ENCODE results near the gene SPIN2B. TPM values are rescaled to one million over a fixed set of nuclear protein-coding genes. Genes with fewer than 3 reads are reported as not detected.
"Not testable (repeated sequence)": the region's sequence is repeated elsewhere in the genome, so short reads cannot be mapped to it uniquely, and the experiment has no call there.

SPIN2B gene
- 11.2 TPM for polyA plus RNA-seq (2013, experiment 1 of 2)
- 12.6 TPM for polyA plus RNA-seq (2013, experiment 2 of 2)

DNA sequence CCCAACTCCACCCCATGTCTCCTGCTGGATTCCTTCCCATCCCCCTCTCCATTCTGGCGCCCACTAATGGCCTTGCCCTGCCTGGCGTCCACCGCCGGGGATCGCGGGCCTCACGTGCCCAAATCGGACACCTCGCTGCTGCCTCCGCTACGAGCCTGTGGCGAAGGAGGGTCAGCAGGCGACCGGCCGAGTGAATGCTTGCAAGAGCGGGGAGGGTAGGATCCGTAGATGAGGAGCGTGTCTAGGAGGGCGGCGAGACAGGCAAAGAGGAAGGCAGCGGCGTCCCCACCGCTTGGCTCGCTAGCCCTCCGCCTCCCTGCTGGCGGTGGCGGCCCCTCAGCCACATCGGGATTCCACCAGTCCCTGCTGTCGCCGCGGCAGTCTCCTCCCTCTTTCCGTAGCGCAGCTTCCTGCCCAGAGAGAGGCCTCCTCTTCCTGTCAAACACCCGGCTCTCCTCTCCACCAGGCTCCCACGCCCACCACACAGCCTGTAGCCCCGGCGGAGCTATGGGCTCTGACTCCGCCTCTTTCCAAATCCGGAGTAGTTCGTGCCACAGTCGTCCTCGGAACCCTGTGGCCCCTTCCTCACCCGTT lies at the start of gene SPIN2B:
Gene SPIN2B (minus strand): TSS at position 387 of the 594 bp plus-strand sequence.
- H2AK5ac ChIP-seq (ENCODE audit: low read depth, low read length): no peak within 1 kb of the TSS
- H3K18ac ChIP-seq (ENCODE audit: low read length): peak within 1 kb of the TSS; percentile 92
- no peak within 1 kb of the TSS for H2BK120ac ChIP-seq (ENCODE audit: low read depth, low read length)
- no peaks in the 10 kb centered on the region for H3K9me3 ChIP-seq (replicated peaks in 1 of 2; ENCODE audit: control insufficient read depth in 2 of 2, insufficient read depth in 1 of 2, low read depth in 1 of 2, low read length in 2 of 2)
- DNase-seq (ENCODE audit: low spot score): peak; percentile 70
- no peak within 1 kb of the TSS for H2BK15ac ChIP-seq (ENCODE audit: low read length)
- H2BK12ac ChIP-seq (ENCODE audit: low read length): no peak within 1 kb of the TSS
- peak within 1 kb of the TSS; percentile 76 to 94 for H3K4me3 ChIP-seq (ENCODE audit: low read length in 2 of 2)
- no peak within 1 kb of the TSS for H3K4ac ChIP-seq (ENCODE audit: low read length)
- peak within 1 kb of the TSS; percentile 48 for H3K4me2 ChIP-seq (ENCODE audit: insufficient read depth, low read length, poor library complexity, severe bottlenecking)
- no peak within 1 kb of the TSS for H2BK5ac ChIP-seq (ENCODE audit: low read length)
- peak within 1 kb of the TSS; percentile 95 for H2AFZ ChIP-seq (ENCODE audit: low read length)
- H3K36me3 ChIP-seq (replicated peaks in 1 of 2; ENCODE audit: control insufficient read depth in 2 of 2, insufficient read depth in 2 of 2, low read length in 2 of 2): peaks cover 0 to 13% of the 10 kb centered on the region in 2 donors
- H3K9ac ChIP-seq (ENCODE audit: low read depth, low read length, poor library complexity): peak within 1 kb of the TSS; percentile 84
- no CpG with 5 or more reads among the region's 43 CpGs for WGBS, 2 donors (ENCODE audit: extremely low coverage in 2 of 2, insufficient read length in 2 of 2, insufficient replicate concordance in 1 of 2)
- H3K27me3 ChIP-seq (ENCODE audit: control insufficient read depth in 3 of 3, insufficient read depth in 3 of 3, low read depth in 1 of 3, low read length in 3 of 3): no peaks in the 10 kb centered on the region
- H3K14ac ChIP-seq (ENCODE audit: low read length): no peak within 1 kb of the TSS
- H3K4me1 ChIP-seq (ENCODE audit: control insufficient read depth in 2 of 2, insufficient read depth in 1 of 2, low read depth in 1 of 2, low read length in 2 of 2): no peaks in the 10 kb centered on the region
- no peak within 1 kb of the TSS for H4K8ac ChIP-seq (ENCODE audit: low read depth, low read length)
- no peak within 1 kb of the TSS for H4K91ac ChIP-seq (ENCODE audit: low read depth, low read length, poor library complexity)
- no peak within 1 kb of the TSS for H3K23ac ChIP-seq (ENCODE audit: low read depth, low read length, poor library complexity)
- peak within 1 kb of the TSS; percentile 89 for H3K27ac ChIP-seq (replicated peaks; ENCODE audit: low read length)
- H3K79me1 ChIP-seq (ENCODE audit: low read depth, low read length): no peaks in the 10 kb centered on the region

DNA sequence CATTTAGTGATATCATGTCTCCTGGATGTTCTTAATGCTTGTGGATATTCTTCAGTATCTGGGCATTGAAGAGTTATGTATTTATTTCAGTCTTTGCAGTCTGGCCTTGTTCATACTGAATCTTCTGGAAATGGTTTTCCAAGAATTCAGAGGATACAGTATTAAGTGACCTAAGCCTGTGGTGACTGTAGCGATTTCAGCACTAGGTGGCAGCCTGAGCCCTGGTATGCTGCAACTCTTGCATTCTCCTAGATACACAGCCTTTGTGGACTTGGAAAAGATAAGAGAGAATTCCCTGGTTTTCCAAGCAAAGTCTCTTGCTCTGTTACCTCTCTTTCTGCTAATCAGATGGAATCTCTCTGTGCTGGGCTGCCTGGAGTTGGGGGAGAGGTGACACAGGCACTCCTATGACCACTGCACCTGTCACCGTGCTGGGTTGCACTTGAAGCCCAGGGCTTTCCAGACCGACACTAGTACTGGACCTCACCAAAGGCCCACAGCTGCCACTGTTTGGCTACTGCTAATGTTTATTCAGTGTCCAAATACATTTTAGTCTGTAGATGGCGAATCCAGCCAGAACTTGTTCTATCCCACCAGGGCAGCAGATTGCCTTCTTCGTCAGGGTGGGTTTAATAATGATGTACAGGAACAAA lies 35.2 kb upstream of the SPIN2B start:
- H3K27me3 ChIP-seq (ENCODE audit: control insufficient read depth in 3 of 3, insufficient read depth in 3 of 3, low read depth in 1 of 3, low read length in 3 of 3): no peaks in the 10 kb centered on the region

GRCh38 chrX:57155171-57155570 lies 33.8 kb upstream of the SPIN2B start:
- Histone ChIP-seq H3K14ac (ENCODE audit: low read length) (no peak overlapping the region), H3K4me1 (ENCODE audit: control insufficient read depth in 2 of 2, insufficient read depth in 1 of 2, low read depth in 1 of 2, low read length in 2 of 2) (peaks cover 0 to 3% of the 10 kb centered on the region in 2 donors), H3K4me2 (ENCODE audit: insufficient read depth, low read length, poor library complexity, severe bottlenecking) (no peak overlapping the region), H3K18ac (ENCODE audit: low read length) (no peak overlapping the region), H3K79me1 (ENCODE audit: low read depth, low read length) (no peaks in the 10 kb centered on the region), H4K8ac (ENCODE audit: low read depth, low read length) (no peak overlapping the region), H3K9ac (ENCODE audit: low read depth, low read length, poor library complexity) (no peak overlapping the region), H3K4me3 (ENCODE audit: low read length in 2 of 2) (no peak overlapping the region), H3K27ac (replicated peaks; ENCODE audit: low read length) (no peak overlapping the region), H2BK15ac (ENCODE audit: low read length) (no peak overlapping the region), H2BK5ac (ENCODE audit: low read length) (no peak overlapping the region), H2BK120ac (ENCODE audit: low read depth, low read length) (no peak overlapping the region), H3K27me3 (ENCODE audit: control insufficient read depth in 3 of 3, insufficient read depth in 3 of 3, low read depth in 1 of 3, low read length in 3 of 3) (no peaks in the 10 kb centered on the region), H3K4ac (ENCODE audit: low read length) (no peak overlapping the region), H3K23ac (ENCODE audit: low read depth, low read length, poor library complexity) (no peak overlapping the region), H2BK12ac (ENCODE audit: low read length) (no peak overlapping the region), H2AFZ (ENCODE audit: low read length) (no peak overlapping the region), H3K36me3 (replicated peaks in 1 of 2; ENCODE audit: control insufficient read depth in 2 of 2, insufficient read depth in 2 of 2, low read length in 2 of 2) (no peaks in the 10 kb centered on the region), H2AK5ac (ENCODE audit: low read depth, low read length) (no peak overlapping the region), H4K91ac (ENCODE audit: low read depth, low read length, poor library complexity) (no peak overlapping the region), H3K9me3 (replicated peaks in 1 of 2; ENCODE audit: control insufficient read depth in 2 of 2, insufficient read depth in 1 of 2, low read depth in 1 of 2, low read length in 2 of 2) (no peaks in the 10 kb centered on the region)
- DNase-seq (ENCODE audit: low spot score): no peak
- WGBS, 2 donors (ENCODE audit: extremely low coverage in 2 of 2, insufficient read length in 2 of 2, insufficient replicate concordance in 1 of 2): no CpG with 5 or more reads among the region's 2 CpGs

More for the DNA sequence above, 35.2 kb upstream of the SPIN2B start:
- Histone ChIP-seq H2BK15ac (ENCODE audit: low read length) (no peak overlapping the region), H3K4me2 (ENCODE audit: insufficient read depth, low read length, poor library complexity, severe bottlenecking) (no peak overlapping the region), H3K18ac (ENCODE audit: low read length) (no peak overlapping the region), H3K9me3 (replicated peaks in 1 of 2; ENCODE audit: control insufficient read depth in 2 of 2, insufficient read depth in 1 of 2, low read depth in 1 of 2, low read length in 2 of 2) (no peaks in the 10 kb centered on the region), H2AK5ac (ENCODE audit: low read depth, low read length) (no peak overlapping the region), H2BK5ac (ENCODE audit: low read length) (no peak overlapping the region), H3K79me1 (ENCODE audit: low read depth, low read length) (no peaks in the 10 kb centered on the region), H3K4me3 (ENCODE audit: low read length in 2 of 2) (no peak overlapping the region), H2BK120ac (ENCODE audit: low read depth, low read length) (no peak overlapping the region), H4K8ac (ENCODE audit: low read depth, low read length) (no peak overlapping the region), H4K91ac (ENCODE audit: low read depth, low read length, poor library complexity) (no peak overlapping the region), H2BK12ac (ENCODE audit: low read length) (no peak overlapping the region), H3K23ac (ENCODE audit: low read depth, low read length, poor library complexity) (no peak overlapping the region), H3K14ac (ENCODE audit: low read length) (no peak overlapping the region), H3K9ac (ENCODE audit: low read depth, low read length, poor library complexity) (no peak overlapping the region), H2AFZ (ENCODE audit: low read length) (no peak overlapping the region), H3K36me3 (replicated peaks in 1 of 2; ENCODE audit: control insufficient read depth in 2 of 2, insufficient read depth in 2 of 2, low read length in 2 of 2) (no peaks in the 10 kb centered on the region), H3K4ac (ENCODE audit: low read length) (no peak overlapping the region), H3K27ac (replicated peaks; ENCODE audit: low read length) (no peak overlapping the region), H3K4me1 (ENCODE audit: control insufficient read depth in 2 of 2, insufficient read depth in 1 of 2, low read depth in 1 of 2, low read length in 2 of 2) (peaks cover 0 to 3% of the 10 kb centered on the region in 2 donors)
- no CpG with 5 or more reads among the region's 5 CpGs for WGBS, 2 donors (ENCODE audit: extremely low coverage in 2 of 2, insufficient read length in 2 of 2, insufficient replicate concordance in 1 of 2)
- peak; percentile 9 for DNase-seq (ENCODE audit: low spot score)

DNA sequence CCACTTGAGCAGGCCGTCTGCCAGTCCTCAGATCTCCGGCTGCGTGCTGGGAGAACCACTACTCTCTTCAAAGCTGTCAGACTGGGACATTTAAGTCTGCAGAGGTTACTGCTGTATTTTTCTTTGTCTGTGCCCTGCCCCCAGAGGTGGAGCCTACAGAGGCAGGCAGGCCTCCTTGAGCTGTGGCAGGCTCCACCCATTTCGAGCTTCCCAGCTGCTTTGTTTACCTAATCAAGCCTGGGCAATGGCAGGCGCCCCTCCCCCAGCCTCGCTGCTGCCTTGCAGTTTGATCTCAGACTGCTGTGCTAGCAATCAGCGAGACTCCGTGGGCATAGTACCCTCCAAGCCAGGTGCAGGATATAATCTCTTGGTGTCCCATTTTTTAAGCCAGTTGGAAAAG lies 30.9 kb upstream of the SPIN2B start:
- H4K8ac ChIP-seq (ENCODE audit: low read depth, low read length); H3K27ac ChIP-seq (replicated peaks; ENCODE audit: low read length); H3K23ac ChIP-seq (ENCODE audit: low read depth, low read length, poor library complexity); H2BK15ac ChIP-seq (ENCODE audit: low read length); H4K91ac ChIP-seq (ENCODE audit: low read depth, low read length, poor library complexity); H2AFZ ChIP-seq (ENCODE audit: low read length); H3K79me1 ChIP-seq (ENCODE audit: low read depth, low read length); H3K4me3 ChIP-seq (ENCODE audit: low read length in 2 of 2); H3K18ac ChIP-seq (ENCODE audit: low read length); H3K4me2 ChIP-seq (ENCODE audit: insufficient read depth, low read length, poor library complexity, severe bottlenecking); DNase-seq (ENCODE audit: low spot score); H3K27me3 ChIP-seq (ENCODE audit: control insufficient read depth in 3 of 3, insufficient read depth in 3 of 3, low read depth in 1 of 3, low read length in 3 of 3); H2BK5ac ChIP-seq (ENCODE audit: low read length); H2BK120ac ChIP-seq (ENCODE audit: low read depth, low read length); H3K4me1 ChIP-seq (ENCODE audit: control insufficient read depth in 2 of 2, insufficient read depth in 1 of 2, low read depth in 1 of 2, low read length in 2 of 2); H2BK12ac ChIP-seq (ENCODE audit: low read length); H3K14ac ChIP-seq (ENCODE audit: low read length); H2AK5ac ChIP-seq (ENCODE audit: low read depth, low read length); H3K36me3 ChIP-seq (replicated peaks in 1 of 2; ENCODE audit: control insufficient read depth in 2 of 2, insufficient read depth in 2 of 2, low read length in 2 of 2); H3K9ac ChIP-seq (ENCODE audit: low read depth, low read length, poor library complexity); H3K9me3 ChIP-seq (replicated peaks in 1 of 2; ENCODE audit: control insufficient read depth in 2 of 2, insufficient read depth in 1 of 2, low read depth in 1 of 2, low read length in 2 of 2); H3K4ac ChIP-seq (ENCODE audit: low read length): not testable (repeated sequence)
- WGBS, 2 donors (ENCODE audit: extremely low coverage in 2 of 2, insufficient read length in 2 of 2, insufficient replicate concordance in 1 of 2): no CpG with 5 or more reads among the region's 8 CpGs

All from neuronal stem cell (in vitro differentiated cells).